ENCODE results near the gene TMEM132E.

Gene TMEM132E

GRCh38 chr17:34582901-34583245, 3.5 kb downstream of the TMEM132E start:
- Histone ChIP-seq H3K36me3 (ENCODE audit: low read length) (no peaks in the 10 kb centered on the region), H2AFZ (ENCODE audit: low read depth, low read length, severe bottlenecking) (no peak overlapping the region), H3K79me2 (ENCODE audit: insufficient read depth, low read length) (no peaks in the 10 kb centered on the region), H3K4me2 (ENCODE audit: low read depth, low read length, poor library complexity, severe bottlenecking) (no peak overlapping the region), H3K27me3 (ENCODE audit: low read length) (no peaks in the 10 kb centered on the region), H3K9ac (ENCODE audit: low read length) (no peak overlapping the region), H3K4me3 (ENCODE audit: insufficient read depth, low read length, poor library complexity, severe bottlenecking) (no peak overlapping the region), H4K20me1 (ENCODE audit: low read depth, low read length) (no peaks in the 10 kb centered on the region), H3K9me2 (replicated peaks; ENCODE audit: insufficient read depth, low read length) (no peaks in the 10 kb centered on the region), H3K9me3 (ENCODE audit: insufficient read depth, low read length) (no peaks in the 10 kb centered on the region), H3K27ac (ENCODE audit: low read depth, low read length) (no peak overlapping the region), H3F3A (ENCODE audit: insufficient read depth) (no peaks in the 10 kb centered on the region)
- TF ChIP-seq CTCF (IDR thresholded peaks at IDR 0.05; ENCODE audit: insufficient read depth, low read length, poor library complexity, severe bottlenecking) = no peak
- no peak for TF ChIP-seq EZH2phosphoT487 (conservative IDR thresholded peaks at IDR 0.05; ENCODE audit: low read length)

GRCh38 chr17:34584805-34585416, 5.5 kb downstream of the TMEM132E start:
- H4K20me1 ChIP-seq (ENCODE audit: low read depth, low read length) = no peaks in the 10 kb centered on the region
- no peaks in the 10 kb centered on the region for H3K9me2 ChIP-seq (replicated peaks; ENCODE audit: insufficient read depth, low read length)
- no peak overlapping the region for H3K27ac ChIP-seq (ENCODE audit: low read depth, low read length)
- H3K4me2 ChIP-seq (ENCODE audit: low read depth, low read length, poor library complexity, severe bottlenecking) = no peak overlapping the region
- H3K36me3 ChIP-seq (ENCODE audit: low read length) = no peaks in the 10 kb centered on the region
- H3F3A ChIP-seq (ENCODE audit: insufficient read depth) = no peaks in the 10 kb centered on the region
- no peaks in the 10 kb centered on the region for H3K9me3 ChIP-seq (ENCODE audit: insufficient read depth, low read length)
- no peaks in the 10 kb centered on the region for H3K79me2 ChIP-seq (ENCODE audit: insufficient read depth, low read length)
- no peak overlapping the region for H3K4me3 ChIP-seq (ENCODE audit: insufficient read depth, low read length, poor library complexity, severe bottlenecking)
- H3K27me3 ChIP-seq (ENCODE audit: low read length) = no peaks in the 10 kb centered on the region
- H3K9ac ChIP-seq (ENCODE audit: low read length) = no peak overlapping the region
- no peak for TF ChIP-seq CTCF (IDR thresholded peaks at IDR 0.05; ENCODE audit: insufficient read depth, low read length, poor library complexity, severe bottlenecking)
- no peak for TF ChIP-seq EZH2phosphoT487 (conservative IDR thresholded peaks at IDR 0.05; ENCODE audit: low read length)
- H2AFZ ChIP-seq (ENCODE audit: low read depth, low read length, severe bottlenecking) = no peak overlapping the region

GRCh38 chr17:34586346-34586846, 7.0 kb downstream of the TMEM132E start:
- no peaks in the 10 kb centered on the region for H3K27me3 ChIP-seq (ENCODE audit: low read length)

More at GRCh38 chr17:34586346-34586846, 7.0 kb downstream of the TMEM132E start:
- no peak overlapping the region for H2AFZ ChIP-seq (ENCODE audit: low read depth, low read length, severe bottlenecking)
- H3K4me2 ChIP-seq (ENCODE audit: low read depth, low read length, poor library complexity, severe bottlenecking) = no peak overlapping the region
- H3K9ac ChIP-seq (ENCODE audit: low read length) = no peak overlapping the region
- H3F3A ChIP-seq (ENCODE audit: insufficient read depth) = no peaks in the 10 kb centered on the region
- no peaks in the 10 kb centered on the region for H3K79me2 ChIP-seq (ENCODE audit: insufficient read depth, low read length)
- no peak overlapping the region for H3K4me3 ChIP-seq (ENCODE audit: insufficient read depth, low read length, poor library complexity, severe bottlenecking)
- TF ChIP-seq EZH2phosphoT487 (conservative IDR thresholded peaks at IDR 0.05; ENCODE audit: low read length) = no peak
- TF ChIP-seq CTCF (IDR thresholded peaks at IDR 0.05; ENCODE audit: insufficient read depth, low read length, poor library complexity, severe bottlenecking) = no peak
- no peaks in the 10 kb centered on the region for H3K36me3 ChIP-seq (ENCODE audit: low read length)
- H3K9me2 ChIP-seq (replicated peaks; ENCODE audit: insufficient read depth, low read length) = no peaks in the 10 kb centered on the region
- no peaks in the 10 kb centered on the region for H4K20me1 ChIP-seq (ENCODE audit: low read depth, low read length)
- H3K9me3 ChIP-seq (ENCODE audit: insufficient read depth, low read length) = no peaks in the 10 kb centered on the region
- no peak overlapping the region for H3K27ac ChIP-seq (ENCODE audit: low read depth, low read length)
